ENCODE measurements around the gene SYNJ2BP. TPM values are rescaled to one million over a fixed set of nuclear protein-coding genes. Genes with fewer than 3 reads are reported as not detected.

SYNJ2BP gene
- total RNA-seq, 4 donors from 2014 or later: 6.8 to 17.0 (median 10.2) TPM

DNA sequence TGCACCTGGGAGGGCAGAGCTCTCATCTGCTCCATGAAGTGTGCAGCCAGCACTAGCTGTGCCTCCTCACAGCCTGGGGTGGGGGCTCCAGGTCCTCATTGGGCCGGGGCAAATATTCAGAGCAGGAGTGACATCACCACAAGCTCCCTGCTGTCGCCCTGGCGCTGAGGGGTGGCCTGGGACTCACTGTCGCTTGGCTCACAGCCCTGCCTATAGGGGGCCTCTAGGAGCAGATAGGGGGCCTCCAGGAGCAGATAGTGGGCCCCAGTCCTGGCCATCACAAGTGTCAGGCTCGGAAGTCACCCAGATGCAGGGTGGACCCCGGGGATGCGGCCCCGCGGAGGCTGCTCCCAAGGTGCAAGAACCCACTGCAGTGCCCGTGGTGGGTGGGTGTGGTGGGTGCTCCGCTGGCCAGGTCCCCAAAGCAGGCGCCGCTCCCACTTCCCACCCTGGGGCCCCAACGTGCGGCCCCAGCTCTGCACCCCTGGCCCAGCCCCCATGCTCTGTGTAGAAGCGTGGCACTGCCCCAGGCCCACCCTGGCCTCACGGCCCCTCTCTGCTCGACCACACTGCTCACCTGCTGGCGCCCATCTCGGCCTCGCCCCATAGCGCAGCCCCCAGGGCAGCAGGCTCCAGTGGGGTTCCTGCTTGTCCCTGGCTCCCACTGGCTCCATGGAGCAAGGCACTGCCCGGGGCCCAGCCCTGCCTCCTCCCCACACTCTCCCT is 18.0 kb downstream of the SYNJ2BP start:
- Histone ChIP-seq H3K27me3 (no peaks in the 10 kb centered on the region), H3K27ac (no peak overlapping the region), H3K4me3 (no peak overlapping the region), H3K36me3 (peaks cover 0 to 31% (median 0%) of the 10 kb centered on the region in 3 donors), H3K9me3 (no peaks in the 10 kb centered on the region), H3K4me1 (peaks cover 0 to 23% (median 0%) of the 10 kb centered on the region in 3 donors)
- no peak for DNase-seq
- intact Hi-C loops (cut with DNase I): no loop called here
- TF ChIP-seq, protein P1, sequence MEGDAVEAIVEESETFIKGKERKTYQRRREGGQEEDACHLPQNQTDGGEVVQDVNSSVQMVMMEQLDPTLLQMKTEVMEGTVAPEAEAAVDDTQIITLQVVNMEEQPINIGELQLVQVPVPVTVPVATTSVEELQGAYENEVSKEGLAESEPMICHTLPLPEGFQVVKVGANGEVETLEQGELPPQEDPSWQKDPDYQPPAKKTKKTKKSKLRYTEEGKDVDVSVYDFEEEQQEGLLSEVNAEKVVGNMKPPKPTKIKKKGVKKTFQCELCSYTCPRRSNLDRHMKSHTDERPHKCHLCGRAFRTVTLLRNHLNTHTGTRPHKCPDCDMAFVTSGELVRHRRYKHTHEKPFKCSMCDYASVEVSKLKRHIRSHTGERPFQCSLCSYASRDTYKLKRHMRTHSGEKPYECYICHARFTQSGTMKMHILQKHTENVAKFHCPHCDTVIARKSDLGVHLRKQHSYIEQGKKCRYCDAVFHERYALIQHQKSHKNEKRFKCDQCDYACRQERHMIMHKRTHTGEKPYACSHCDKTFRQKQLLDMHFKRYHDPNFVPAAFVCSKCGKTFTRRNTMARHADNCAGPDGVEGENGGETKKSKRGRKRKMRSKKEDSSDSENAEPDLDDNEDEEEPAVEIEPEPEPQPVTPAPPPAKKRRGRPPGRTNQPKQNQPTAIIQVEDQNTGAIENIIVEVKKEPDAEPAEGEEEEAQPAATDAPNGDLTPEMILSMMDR (IDR thresholded peaks at IDR 0.05): no peak
- no peak for TF ChIP-seq POLR2A (IDR thresholded peaks at IDR 0.05)
- 91 to 100% methylated on average over 3 to 7 of the region's 23 CpGs for WGBS, 2 donors

DNA sequence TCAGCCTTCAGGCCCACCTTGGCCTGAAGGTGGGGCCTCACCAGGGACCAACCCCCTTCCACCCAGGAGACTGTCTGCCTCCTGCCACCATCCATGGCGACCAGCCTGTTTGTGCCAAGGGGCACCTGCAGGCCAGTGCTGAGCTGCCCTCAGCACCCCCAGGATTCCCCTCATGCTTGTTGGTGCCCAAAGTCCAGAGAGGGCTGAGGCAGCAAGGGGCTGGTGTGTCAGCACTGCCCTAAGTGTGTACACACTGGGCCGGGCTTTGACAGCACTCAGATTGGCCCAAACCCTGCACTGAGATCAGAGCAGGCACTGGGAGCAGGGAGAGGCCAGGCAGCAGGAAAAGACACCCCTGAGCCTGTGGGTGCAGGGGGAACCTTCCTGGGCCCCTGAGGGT is 18.6 kb downstream of the SYNJ2BP start:
- DNase-seq: no peak
- no peak overlapping the region for H3K27ac ChIP-seq
- WGBS, 2 donors: 80 to 100% methylated on average over 1 of the region's 2 CpGs
- peaks cover 0 to 20% (median 0%) of the 10 kb centered on the region in 3 donors for H3K4me1 ChIP-seq
- H3K9me3 ChIP-seq: no peaks in the 10 kb centered on the region
- H3K36me3 ChIP-seq: peaks cover 0 to 31% (median 0%) of the 10 kb centered on the region in 3 donors
- intact Hi-C loops (cut with DNase I): no loop called here
- TF ChIP-seq, protein P1 (IDR thresholded peaks at IDR 0.05): no peak
- no peaks in the 10 kb centered on the region for H3K27me3 ChIP-seq
- no peak overlapping the region for H3K4me3 ChIP-seq

DNA sequence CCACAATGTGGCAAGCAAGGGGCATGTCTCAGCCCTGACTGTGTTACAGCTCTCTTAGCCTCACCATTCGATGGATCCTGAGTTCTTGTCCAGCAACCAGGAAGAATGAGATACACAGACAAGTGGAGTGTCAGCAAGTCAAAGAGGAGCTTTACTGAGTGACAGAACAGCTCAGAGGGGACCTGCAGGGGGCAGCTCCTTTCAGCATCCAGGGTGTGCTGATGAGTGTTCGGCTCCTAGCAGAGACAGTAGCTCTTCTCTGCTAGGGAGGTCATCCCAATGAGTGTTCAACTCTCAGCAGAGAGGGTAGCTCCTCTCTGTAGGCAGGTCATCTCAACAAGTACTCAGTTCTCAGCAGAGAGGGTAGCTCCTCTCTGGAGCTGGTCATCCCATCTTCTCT is 19.1 kb downstream of the SYNJ2BP start:
- WGBS, 2 donors: 89 to 100% methylated on average over 1 of the region's 2 CpGs

DNA sequence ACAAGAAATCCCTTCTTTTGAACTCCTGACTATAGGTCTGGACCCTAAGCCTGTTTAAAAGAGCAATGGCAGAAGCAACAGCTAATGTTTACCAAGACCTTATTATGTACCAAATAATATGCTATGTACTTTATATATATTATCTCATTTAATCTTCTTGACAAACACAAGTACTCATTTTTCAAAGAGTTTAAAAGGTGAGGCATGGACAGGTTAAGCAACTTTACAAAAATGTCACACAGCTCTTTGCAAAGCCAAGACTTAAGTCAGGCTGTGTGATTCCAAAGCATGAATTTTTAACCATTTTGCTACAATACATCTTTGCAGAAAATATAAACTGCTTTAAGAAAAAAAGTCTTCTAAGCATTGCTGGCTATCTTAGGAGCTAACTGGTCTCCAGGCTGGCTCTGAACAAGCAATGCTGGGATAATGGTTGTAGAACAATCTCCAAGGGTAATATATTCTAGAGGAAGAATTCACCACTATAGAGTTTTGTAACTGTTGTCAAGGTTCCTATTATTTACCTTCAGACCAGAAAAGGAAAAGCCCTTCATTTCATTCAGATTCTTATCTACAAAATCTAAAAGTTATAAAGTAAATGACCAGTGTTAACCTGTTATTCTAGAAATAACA is 22.1 kb downstream of the SYNJ2BP start:
- peaks cover 0 to 26% (median 0%) of the 10 kb centered on the region in 3 donors for H3K36me3 ChIP-seq
- TF ChIP-seq, protein P1 (IDR thresholded peaks at IDR 0.05): no peak
- TF ChIP-seq POLR2A (IDR thresholded peaks at IDR 0.05): no peak
- no peak overlapping the region for H3K4me3 ChIP-seq
- intact Hi-C loops (cut with DNase I): no loop called here
- H3K9me3 ChIP-seq: no peaks in the 10 kb centered on the region
- peaks cover 0 to 22% (median 0%) of the 10 kb centered on the region in 3 donors for H3K4me1 ChIP-seq
- no peak for DNase-seq
- no peaks in the 10 kb centered on the region for H3K27me3 ChIP-seq
- no peak overlapping the region for H3K27ac ChIP-seq

More for the DNA sequence above, 19.1 kb downstream of the SYNJ2BP start:
- H3K27ac ChIP-seq: no peak overlapping the region
- no peak overlapping the region for H3K4me3 ChIP-seq
- H3K4me1 ChIP-seq: peaks cover 0 to 15% (median 0%) of the 10 kb centered on the region in 3 donors
- no peak for DNase-seq
- TF ChIP-seq POLR2A (IDR thresholded peaks at IDR 0.05): no peak
- peaks cover 0 to 31% (median 0%) of the 10 kb centered on the region in 3 donors for H3K36me3 ChIP-seq
- H3K27me3 ChIP-seq: no peaks in the 10 kb centered on the region
- H3K9me3 ChIP-seq: no peaks in the 10 kb centered on the region
- intact Hi-C loops (cut with DNase I): no loop called here

DNA sequence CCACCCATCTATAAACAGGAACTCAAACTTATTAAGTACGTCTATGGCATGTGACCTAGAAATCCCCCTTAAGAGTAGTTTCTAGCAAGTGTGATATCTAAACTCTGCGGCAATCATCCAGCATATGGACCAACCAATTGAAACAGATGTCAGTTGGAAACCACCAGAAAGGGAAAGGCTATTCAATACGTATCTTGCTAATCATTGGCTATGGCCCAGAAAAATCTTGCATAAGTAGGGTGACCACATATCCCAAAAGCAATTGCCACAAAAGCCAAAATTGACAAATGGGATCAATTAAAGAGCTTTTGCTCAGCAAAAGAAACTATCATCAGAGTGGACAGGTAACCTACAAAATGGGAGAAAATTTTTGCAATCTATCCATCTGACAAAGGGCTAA is 24.2 kb downstream of the SYNJ2BP start:
- Histone ChIP-seq H3K4me3 (no peak overlapping the region), H3K27ac (no peak overlapping the region), H3K9me3 (no peaks in the 10 kb centered on the region), H3K36me3 (peaks cover 0 to 20% (median 0%) of the 10 kb centered on the region in 3 donors), H3K4me1 (peaks cover 0 to 22% (median 0%) of the 10 kb centered on the region in 3 donors), H3K27me3 (no peaks in the 10 kb centered on the region)
- WGBS, 2 donors: 35 to 48% methylated on average over 3 of the region's 3 CpGs
- DNase-seq: no peak
- TF ChIP-seq, protein P1 (IDR thresholded peaks at IDR 0.05): no peak
- TF ChIP-seq POLR2A (IDR thresholded peaks at IDR 0.05): no peak
- intact Hi-C loops (cut with DNase I): no loop called here
